NOMO-1 treated with dmso at 0.1 percent for 144 hours (cell line): ENCODE measurements around the gene PRKAG1.

Source experiments
- DNase-seq: peaks from one replicate; lab custom pipeline; 2025; ENCODE audit not compliant: unreplicated experiment; lab: John Stamatoyannopoulos, UW

Gene PRKAG1

GRCh38 chr12:48985901-48986300, 32.7 kb downstream of the PRKAG1 start:
- no peak for DNase-seq

- no peak for DNase-seq
Observed at GRCh38 chr12:48985475-48985897, 33.1 kb downstream of the PRKAG1 start.

DNA sequence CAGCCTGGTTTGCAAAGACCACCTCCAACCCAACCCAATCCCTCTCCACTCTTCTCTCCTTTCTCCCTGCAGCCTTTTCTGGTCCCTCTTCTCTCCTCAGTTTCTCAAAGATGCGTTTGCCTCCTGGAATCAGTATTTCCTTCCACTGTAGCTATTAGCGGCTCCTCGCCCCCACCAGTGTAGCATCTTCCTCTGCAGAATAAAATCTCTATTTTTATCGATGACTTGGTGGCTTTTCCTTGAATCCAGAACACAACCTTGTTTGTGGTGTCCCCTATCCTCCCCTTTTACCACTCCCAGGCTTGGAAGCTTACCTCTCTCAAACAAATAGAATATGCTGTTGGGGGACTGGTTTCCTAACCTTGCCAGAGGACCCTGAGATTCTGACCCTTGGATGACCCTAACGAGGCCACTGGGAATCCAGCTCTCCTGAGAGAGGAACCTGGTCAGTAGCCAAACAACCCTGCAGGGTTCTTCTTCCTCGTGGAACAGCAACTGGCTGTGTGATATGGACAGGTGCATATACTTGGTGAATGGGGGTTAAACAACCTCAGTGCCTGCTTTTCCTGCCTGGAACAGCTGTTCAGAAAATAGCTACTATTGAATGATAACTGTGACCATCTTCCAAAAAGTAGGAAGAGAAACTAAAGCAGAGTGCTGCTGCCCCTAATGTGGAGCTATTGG, 36.0 kb downstream of the PRKAG1 start:
- DNase-seq: no peak

GRCh38 chr12:48981757-48982157, 36.8 kb downstream of the PRKAG1 start:
- DNase-seq: no peak

GRCh38 chr12:48980953-48981756, 37.4 kb downstream of the PRKAG1 start:
- DNase-seq: no peak

GRCh38 chr12:48980389-48980952, 38.1 kb downstream of the PRKAG1 start:
- DNase-seq: no peak

DNA sequence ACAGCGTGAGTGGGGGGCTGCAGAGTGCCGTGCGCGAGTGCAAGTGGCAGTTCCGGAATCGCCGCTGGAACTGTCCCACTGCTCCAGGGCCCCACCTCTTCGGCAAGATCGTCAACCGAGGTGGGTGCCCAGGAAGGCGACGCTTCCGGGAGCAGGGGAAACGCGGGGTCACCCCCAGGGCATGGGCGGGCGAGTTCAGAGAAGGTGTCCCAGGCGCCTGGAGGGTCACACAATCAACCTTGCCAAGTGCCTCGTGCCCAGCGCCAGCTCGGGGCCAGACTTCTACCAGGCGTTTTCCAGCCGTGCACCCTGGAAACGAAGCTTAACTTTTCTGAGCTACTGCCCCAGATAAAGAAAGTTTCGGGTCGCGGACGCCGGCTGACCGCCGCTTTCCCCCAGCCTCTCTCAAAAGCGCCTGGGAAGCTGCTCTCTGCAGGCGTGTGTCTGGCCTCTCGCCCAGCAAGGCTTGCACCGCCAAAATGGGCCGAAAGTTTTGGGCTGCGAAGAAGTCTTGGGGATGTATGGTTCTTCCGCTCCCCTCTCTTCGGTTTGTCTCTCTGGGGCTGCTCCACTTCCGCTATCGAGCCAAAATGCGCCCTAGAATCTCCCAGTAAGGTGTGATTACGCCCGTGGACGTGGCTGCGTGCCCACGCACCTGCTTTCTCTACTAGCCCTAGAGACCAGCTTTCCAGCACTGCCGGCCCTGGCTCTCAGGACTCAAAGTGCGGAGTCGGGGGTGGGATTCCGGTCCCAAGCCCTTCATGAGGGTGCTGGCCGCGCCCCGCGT, 38.8 kb downstream of the PRKAG1 start:
- DNase-seq: no peak

DNA sequence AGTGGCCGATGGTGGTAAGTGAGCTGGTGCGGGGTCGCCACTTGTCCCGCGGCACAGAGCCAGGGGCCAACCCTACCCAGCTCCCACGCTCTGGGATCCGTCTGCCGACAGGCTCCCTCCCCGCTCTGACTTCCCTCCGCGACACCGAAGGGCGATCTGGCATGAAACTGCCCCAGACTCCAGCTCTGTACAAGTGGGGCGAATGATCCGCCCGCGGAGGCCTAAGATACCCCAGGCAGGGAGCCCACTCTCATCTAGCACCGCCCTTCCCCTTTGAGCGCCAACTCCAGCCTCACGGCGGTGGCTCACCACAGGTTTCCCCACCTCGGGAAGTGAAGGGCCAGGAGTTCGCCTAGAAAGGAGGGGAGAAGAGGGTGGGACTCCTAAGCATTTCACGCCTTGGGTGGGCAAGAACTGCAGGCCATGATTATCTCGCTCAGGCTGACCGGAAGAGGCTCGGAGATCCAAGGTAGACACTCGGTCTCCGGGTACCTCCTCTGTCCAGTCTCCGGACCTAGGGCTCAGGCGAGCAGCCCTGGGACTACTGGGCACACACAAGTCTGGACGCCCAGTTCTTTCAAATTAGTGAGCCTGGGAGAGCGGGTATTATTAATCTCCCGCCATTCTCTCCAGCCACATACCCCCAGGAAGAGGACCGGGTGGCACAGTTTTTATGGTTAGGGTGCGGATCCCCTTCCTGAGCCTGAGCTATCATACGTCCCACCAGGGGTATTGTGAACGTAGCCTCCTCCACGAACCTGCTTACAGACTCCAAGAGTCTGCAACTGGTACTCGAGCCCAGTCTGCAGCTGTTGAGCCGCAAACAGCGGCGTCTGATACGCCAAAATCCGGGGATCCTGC, 39.6 kb downstream of the PRKAG1 start:
- no peak for DNase-seq

DNA sequence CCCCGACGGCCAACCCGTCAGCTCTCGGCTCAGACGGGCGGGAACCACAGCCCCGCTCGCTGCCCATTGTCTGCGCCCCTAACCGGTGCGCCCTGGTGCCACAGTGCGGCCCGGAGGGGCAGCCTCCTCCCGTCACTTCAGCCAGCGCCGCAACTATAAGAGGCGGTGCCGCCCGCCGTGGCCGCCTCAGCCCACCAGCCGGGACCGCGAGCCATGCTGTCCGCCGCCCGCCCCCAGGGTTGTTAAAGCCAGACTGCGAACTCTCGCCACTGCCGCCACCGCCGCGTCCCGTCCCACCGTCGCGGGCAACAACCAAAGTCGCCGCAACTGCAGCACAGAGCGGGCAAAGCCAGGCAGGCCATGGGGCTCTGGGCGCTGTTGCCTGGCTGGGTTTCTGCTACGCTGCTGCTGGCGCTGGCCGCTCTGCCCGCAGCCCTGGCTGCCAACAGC, 40.3 kb downstream of the PRKAG1 start, which contains the start of gene WNT1:
WNT1 (plus strand) TSS at position 32 of the 450 bp plus-strand sequence; CDS start at position 361, 329 bp downstream.
- DNase-seq: no peak

GRCh38 chr12:48977290-48978281, 41.0 kb downstream of the PRKAG1 start:
- DNase-seq: peak; percentile 52

DNA sequence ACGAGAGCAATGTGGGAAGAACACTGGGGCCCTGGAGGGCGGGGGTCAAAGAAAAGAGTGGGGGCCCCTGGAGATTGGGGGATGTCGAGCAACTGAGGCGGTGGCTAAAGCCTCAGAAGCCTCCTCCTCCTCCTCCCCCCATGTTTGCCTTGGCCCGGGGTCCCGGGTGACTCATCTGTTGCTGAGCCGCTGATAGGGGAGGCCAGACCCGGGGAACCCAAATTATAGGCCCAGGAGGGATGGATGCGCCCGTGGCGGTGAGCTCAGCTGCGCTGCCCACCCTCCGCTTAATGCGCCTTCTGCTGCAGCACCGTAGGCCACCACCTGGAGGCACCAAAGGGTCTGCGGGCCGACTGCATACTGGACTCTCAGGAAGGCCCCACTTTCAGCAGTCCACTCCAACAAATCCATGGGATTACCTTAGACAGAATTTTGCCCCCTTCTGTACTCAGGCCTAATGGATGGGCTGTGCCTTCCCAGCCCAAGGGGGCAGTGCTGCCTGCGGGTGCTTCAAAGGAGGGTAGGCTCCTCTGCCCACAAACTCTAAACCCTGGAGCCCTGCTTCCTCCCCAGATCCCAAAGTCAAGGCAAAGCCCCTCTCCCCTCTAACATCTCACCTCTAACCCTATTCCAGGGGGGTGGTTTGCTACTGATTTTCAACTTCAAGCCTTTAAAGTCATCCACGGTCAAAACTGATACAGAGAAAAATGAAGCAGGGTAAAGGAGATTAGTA, 44.5 kb downstream of the PRKAG1 start:
- no peak for DNase-seq

- DNase-seq: no peak
Observed at GRCh38 chr12:48973531-48973930, 45.0 kb downstream of the PRKAG1 start.

GRCh38 chr12:48972952-48973483, 45.6 kb downstream of the PRKAG1 start:
- DNase-seq: no peak

DNA sequence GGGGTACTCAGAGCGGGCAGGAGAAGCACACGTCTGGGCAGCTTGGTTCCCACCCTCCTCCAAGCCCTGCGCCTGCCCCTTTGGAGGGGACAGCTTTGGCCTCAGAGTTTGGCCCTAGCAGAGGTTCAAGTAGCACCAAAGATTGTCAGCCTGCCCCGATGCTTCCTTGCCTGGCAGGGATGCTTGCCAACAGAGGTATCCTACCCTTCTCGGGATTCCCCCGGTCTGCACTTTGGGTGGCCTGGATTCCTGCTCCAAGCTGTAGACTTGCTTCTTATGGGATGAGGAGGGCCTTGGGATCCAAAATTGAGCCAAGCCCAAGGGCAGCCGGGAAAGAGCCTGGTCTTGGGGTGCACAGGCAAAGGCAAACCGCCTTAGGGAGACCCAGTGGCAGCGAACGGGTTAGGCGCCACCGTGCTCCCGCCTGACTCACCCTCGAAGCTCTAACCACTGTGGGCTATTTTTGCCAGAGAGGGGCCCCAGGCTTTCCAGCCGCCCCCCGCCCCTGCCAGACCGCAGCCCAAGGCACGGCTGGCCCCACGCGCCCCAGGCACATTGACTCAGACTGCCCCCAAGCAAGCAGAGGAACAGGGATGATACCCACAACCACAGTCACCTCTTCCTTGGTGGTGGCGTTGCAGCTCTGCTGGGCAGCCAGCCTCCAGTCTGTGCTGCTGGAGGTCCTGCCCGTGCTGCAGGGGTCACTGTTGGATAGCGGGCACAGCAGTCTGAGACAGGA, 46.2 kb downstream of the PRKAG1 start:
- DNase-seq: peak; percentile 69

DNA sequence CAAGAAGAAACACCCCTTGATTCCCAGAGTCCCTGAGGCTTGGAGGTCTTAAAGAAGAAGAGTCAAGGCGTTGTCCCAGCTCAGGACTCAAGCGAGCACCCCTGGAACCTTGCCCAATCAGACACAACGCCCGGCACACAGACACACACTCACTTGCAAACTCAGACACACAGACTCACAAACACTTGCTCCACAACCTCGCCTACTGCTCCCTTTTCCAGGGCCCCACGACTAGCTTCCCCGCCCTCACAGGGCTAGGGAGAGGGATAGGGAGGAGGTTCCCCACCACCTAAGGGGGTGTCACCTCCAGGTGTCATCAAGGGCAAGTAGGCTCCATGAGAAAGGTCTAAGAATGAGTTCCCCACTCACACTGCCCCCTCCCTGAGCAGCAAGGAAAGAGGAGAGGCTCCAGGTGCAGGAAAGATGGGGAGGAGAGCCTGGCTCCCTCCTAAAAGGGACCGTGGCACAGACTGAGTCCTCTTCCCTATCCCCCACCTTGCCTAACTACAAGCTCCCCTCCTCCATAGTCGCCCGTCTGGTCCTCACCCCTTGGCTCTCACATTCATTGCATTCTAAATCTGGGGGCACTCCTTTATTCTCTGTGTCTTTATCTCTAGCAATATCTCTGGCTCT, 47.8 kb downstream of the PRKAG1 start:
- DNase-seq: no peak

GRCh38 chr12:48969833-48970701, 48.5 kb downstream of the PRKAG1 start:
- DNase-seq: no peak
